ENCODE measurements around the gene BCAS3.

DNA sequence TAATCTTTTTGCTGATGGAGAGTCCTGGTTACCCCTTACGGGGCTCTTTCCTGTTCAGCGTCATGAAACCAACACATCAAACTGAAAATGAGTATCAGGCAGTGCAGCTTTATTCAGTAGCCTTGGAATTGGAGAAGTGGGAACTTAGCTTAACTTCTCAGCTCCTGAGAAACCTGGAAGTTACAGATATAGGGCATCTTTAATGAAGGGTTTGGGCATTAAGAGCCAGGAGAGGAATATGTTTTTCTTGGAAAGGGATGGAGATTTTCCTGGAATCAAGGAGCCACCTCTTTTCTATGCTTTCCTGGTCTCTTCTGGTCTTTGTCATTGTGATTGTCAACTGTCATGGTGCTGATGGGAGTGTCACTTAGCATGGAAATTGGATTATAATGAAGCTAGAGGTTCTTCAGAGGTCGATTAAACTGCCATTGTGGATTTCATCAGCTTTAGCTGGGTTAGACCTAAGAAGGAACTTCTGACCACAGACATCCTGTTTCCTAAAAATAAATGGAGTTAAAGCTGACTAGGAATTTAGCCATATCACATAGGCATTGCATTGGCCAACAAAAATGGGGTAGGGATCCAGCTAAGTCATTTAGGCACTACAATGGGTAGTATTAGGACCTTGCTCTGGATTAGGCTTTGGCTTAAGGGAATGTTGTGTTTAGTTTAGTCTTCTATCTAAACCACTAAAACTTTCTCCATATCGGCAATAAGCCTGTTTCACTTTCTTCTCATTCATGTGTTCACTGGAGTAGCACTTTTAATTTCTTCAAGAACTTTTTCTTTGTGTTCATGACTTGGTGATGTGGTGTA lies 186.4 kb downstream of the BCAS3 start:
- TF ChIP-seq, protein P1, sequence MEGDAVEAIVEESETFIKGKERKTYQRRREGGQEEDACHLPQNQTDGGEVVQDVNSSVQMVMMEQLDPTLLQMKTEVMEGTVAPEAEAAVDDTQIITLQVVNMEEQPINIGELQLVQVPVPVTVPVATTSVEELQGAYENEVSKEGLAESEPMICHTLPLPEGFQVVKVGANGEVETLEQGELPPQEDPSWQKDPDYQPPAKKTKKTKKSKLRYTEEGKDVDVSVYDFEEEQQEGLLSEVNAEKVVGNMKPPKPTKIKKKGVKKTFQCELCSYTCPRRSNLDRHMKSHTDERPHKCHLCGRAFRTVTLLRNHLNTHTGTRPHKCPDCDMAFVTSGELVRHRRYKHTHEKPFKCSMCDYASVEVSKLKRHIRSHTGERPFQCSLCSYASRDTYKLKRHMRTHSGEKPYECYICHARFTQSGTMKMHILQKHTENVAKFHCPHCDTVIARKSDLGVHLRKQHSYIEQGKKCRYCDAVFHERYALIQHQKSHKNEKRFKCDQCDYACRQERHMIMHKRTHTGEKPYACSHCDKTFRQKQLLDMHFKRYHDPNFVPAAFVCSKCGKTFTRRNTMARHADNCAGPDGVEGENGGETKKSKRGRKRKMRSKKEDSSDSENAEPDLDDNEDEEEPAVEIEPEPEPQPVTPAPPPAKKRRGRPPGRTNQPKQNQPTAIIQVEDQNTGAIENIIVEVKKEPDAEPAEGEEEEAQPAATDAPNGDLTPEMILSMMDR (IDR thresholded peaks at IDR 0.05) = no peak
- TF ChIP-seq POLR2A (IDR thresholded peaks at IDR 0.05) = no peak

Data from body of pancreas (tissue), 4 donors.